GM10847 (cell line): ENCODE results near the gene PIGK.

ENCODE experiments used
- POLR2A ChIP-seq: IDR thresholded peaks from 2 replicates; pipeline ENCODE4 v1.6.1; 2011; ENCODE audit not compliant: insufficient read length; ENCODE audit errors: extremely low read depth

PIGK gene

GRCh38 chr1:77076759-77077158 lies 142.5 kb downstream of the PIGK start:
- no peak for TF ChIP-seq POLR2A

- TF ChIP-seq POLR2A = no peak
Observed at GRCh38 chr1:77068013-77068412, 151.2 kb downstream of the PIGK start.

GRCh38 chr1:77065693-77066342 lies 153.4 kb downstream of the PIGK start:
- TF ChIP-seq POLR2A = no peak

GRCh38 chr1:77064246-77064645 lies 155.0 kb downstream of the PIGK start:
- TF ChIP-seq POLR2A = no peak

GRCh38 chr1:77063118-77063517 lies 156.1 kb downstream of the PIGK start:
- TF ChIP-seq POLR2A = no peak

DNA sequence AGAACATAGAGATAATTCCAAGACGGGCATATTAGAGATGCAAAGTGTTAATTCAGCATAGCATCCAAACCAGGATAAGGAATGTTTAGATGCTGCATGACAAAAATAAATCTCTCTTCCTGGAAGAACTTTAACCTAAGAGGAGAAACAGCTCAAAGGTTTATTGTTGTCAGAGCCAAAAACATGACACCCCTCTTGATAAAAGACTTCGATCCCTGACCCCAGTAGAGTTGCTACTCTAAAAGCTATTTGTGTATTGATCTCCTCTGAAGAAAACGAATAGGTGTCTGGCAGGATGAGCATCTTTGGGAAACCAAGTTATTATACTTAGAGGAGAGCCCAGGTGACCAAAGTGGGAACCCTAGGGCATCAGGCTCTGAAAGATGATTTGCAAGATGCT lies 158.1 kb downstream of the PIGK start:
- no peak for TF ChIP-seq POLR2A

DNA sequence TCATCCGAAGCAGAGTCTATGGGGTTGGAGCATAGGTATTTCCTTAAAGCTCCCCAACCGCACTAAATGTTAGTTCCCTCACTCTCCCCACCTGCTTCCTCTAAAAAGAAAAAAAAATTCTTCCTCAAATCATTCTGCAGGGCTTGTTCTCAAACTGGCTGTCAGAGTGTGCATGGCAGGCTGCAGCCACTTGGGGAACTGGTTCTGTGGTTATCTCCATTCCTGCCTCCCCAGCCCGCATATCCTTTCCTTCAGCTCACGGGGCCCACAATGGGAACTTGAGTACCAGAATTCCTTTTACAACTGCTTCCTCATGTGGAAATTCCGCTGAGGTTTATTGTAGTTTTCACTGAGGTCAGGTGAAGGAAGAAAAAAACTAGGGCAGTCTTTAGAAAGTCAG lies 159.2 kb downstream of the PIGK start:
- no peak for TF ChIP-seq POLR2A

GRCh38 chr1:77057994-77058585 lies 161.1 kb downstream of the PIGK start:
- TF ChIP-seq POLR2A = no peak

DNA sequence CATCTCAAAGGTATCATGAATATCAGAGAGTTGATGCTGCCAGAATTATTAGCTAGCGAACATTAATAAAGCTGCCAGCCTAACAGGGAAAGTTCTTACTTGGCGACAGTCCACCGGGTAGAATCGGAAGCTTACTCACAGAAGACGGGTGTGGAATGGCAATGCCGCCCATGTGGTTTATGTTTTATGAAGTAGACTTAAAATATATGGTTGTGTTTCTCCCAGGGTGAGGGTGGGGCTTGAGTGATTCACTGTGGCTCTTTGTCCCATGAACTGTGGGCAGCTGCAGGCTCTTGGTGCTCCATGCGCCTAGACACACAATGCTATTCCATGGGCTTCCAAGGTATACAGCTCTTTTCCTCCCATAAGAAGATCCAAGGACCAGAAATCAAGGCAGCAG lies 162.7 kb downstream of the PIGK start:
- TF ChIP-seq POLR2A = no peak

DNA sequence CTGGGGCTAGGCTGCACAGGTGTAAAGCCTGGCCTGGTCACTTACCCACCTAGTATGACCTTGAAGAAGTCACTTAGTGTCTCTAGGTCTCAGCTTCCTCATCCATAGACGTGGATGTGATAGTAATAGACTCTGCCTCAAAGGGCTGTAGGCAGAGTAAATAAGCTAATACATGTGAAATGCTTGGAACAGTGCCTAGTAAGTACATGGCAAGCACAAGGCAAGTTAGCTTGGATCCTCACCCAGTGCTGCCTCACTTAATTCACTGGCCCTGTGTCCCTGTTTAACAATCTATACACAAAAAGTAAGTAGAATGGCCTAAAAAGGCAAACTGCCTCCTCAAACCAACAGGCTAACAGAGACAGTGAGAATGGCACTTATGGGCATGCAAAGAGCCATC lies 167.8 kb downstream of the PIGK start:
- TF ChIP-seq POLR2A = no peak

DNA sequence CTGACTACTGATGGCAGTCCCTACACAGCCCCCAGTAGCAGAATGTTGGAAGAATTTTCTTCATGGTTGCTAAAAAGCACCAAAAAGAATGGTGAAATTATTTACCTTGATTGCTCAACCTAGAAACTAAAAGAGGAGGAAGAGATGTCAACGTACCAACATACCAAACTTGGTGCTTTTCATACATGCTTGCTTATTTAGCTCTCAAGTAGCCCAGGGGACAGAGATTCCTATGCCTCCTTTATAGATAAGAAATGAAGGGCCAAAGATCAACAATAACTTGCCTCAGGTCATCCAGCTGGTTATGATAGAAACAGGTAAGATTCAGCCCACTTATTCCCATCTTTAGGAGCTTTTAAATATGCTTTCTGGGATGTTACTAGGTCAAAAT lies 170.6 kb downstream of the PIGK start:
- TF ChIP-seq POLR2A = no peak

DNA sequence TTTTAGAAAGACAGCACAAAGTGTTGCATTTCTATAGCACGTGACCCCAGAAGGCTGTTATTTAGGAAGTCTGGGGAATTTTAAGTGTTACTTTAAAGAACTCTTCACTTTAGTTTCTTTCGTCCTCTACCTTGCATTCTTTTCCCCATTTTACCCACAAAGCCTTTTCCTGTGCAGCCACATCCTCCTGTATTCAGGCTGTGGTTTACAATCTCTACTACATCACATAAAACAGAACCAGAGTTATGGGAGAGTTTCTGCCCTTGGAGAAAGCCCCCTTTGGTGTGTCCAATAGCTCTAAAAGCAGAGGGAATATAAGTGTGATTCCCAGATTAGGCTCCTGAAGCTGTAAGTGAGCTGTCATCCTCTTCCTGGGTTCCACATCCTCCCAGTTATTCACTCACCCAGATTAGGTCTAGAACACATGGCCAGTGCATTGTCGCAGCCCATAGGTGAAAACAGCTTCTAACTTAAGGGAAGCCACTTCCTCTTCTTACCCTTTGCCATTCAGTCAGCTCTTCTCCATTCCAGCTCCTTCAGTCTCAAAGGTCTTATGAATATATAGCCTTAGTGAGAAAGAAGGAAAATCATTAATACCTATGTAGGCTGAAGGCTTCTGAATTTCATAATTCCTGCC lies 171.1 kb downstream of the PIGK start:
- no peak for TF ChIP-seq POLR2A

DNA sequence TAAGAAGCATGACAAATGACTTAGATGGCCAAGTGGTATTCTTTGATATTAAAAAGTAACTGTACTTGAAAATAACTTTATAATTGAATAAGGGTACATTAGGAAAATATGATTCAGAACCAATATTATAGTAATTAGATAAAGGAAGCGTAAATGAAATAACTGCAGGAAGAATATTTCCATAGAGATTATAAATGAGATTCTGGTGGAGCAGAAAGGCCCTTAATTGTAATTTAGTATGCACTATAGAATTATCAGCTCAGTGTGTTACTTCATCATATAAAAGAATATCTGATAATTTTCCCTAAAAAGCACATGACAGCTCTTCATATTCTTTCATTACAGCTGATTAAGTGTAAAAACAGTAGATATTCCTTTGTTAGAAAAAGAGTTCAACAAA lies 171.7 kb downstream of the PIGK start:
- no peak for TF ChIP-seq POLR2A

GRCh38 chr1:77044133-77044849 lies 174.9 kb downstream of the PIGK start:
- TF ChIP-seq POLR2A = no peak

DNA sequence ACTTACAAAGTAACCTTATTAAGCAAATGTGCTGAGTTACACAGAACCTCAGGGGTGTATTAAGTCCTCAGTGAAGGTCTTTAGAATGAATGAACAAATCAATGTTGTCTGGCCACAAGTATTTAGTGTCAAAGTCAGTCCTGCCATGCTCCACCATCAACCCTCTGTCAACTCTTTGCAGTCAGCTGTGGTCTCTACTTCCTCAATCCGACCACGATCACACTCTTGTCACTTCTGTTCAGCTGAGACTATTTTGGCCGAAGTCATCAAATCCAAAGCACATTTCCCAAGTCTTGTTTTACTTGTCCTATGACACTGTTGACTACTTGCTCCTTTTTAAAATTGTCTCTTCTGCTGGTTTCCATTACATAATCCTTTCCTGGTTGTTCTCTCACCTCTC lies 178.4 kb downstream of the PIGK start:
- TF ChIP-seq POLR2A = no peak

DNA sequence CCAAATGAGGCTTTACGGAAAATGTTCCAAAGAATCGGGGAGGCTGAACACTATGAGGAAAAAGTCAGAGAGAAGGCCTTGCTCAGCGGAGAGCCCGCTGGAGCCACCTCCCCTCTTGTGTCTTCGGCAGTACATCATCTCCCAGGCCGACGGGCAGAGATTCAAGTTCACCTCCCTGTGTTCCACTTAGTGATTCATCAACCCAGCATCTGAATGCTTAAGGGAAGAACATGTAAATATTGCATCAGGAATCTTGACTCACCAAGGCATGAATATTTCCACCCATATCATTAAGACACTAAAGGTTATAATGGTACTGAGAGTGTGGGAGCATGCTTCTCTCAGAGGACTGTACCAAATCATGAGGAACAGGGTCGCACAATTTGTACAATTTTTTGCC lies 179.5 kb downstream of the PIGK start:
- TF ChIP-seq POLR2A = no peak

- no peak for TF ChIP-seq POLR2A
Observed at GRCh38 chr1:77039111-77039510, 180.1 kb downstream of the PIGK start.
